ENCODE data around the gene RPUSD3. TPM values are rescaled to one million over a fixed set of nuclear protein-coding genes. Genes with fewer than 3 reads are reported as not detected.

The RPUSD3 gene
- total and polyA plus RNA-seq, 4 donors, result 17.2 to 28.5 (median 23.8) TPM

DNA sequence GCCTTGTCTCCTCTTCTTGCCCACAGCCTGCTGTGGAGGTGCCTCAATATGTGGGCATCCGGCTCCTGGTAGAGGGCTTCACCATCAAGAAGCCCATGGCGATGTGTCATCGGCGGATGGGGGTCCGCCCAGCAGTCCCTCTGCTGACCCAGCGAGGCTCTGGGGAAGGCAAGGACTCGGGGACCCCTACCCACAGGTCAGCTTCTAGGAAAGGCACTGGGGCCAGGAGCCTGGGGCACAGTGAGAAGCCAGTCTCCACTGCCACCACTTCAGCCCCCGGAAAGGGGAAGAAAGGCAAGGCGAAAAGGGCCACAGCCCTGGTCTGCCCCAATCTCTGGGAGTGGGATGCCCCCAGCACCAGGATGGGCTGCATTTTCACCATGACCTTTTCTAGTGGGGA lies 10.7 kb downstream of the RPUSD3 start:
- Histone ChIP-seq H3K27me3 (ENCODE audit: control insufficient read depth in 1 of 2, insufficient read depth in 2 of 2, low read length in 1 of 2) (no peaks in the 10 kb centered on the region), H3K27ac (ENCODE audit: low read depth in 1 of 2, low read length in 2 of 2) (no peak overlapping the region), H3K4me1 (ENCODE audit: control insufficient read depth in 1 of 2, insufficient read depth in 2 of 2, low read length in 2 of 2) (no peaks in the 10 kb centered on the region), H3K4me3 (ENCODE audit: low read length in 2 of 2) (no peak overlapping the region), H3K36me3 (ENCODE audit: control insufficient read depth in 1 of 2, insufficient read depth in 2 of 2, low read length in 1 of 2) (peaks cover 0 to 8% of the 10 kb centered on the region in 2 donors), H3K9me3 (ENCODE audit: control insufficient read depth, low read length) (no peaks in the 10 kb centered on the region)
- intact Hi-C loops (cut with DNase I), result no loop called here
- ATAC-seq (ENCODE audit: low FRiP score), result no peak
- DNase-seq, result no peak
- 90 to 95% methylated on average over 9 of the region's 9 CpGs for WGBS, 2 donors

DNA sequence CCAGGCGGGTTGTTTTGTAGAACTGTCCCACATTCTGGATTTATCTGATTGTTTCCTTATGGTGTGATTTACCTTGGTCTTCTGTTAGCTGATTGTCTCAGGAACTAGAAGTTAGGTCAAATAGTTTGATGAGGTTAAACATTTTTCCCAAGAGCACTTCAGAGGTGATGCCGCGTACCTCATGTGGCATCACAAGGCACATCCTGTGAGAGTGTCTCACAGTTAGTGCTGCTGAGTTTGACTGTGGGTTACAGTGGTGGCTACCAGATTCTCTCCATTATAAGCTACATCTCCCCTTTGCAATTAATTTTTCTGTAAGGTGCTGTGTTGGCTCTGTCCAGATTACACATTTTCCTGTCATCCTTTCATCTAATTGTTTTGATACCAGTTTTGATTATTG lies 12.6 kb downstream of the RPUSD3 start:
- intact Hi-C loops (cut with DNase I), result no loop called here
- no peaks in the 10 kb centered on the region for H3K4me1 ChIP-seq (ENCODE audit: control insufficient read depth in 1 of 2, insufficient read depth in 2 of 2, low read length in 2 of 2)
- H3K27ac ChIP-seq (ENCODE audit: low read depth in 1 of 2, low read length in 2 of 2), result no peak overlapping the region
- ATAC-seq (ENCODE audit: low FRiP score) (no peak), DNase-seq (no peak)
- H3K27me3 ChIP-seq (ENCODE audit: control insufficient read depth in 1 of 2, insufficient read depth in 2 of 2, low read length in 1 of 2), result no peaks in the 10 kb centered on the region
- H3K36me3 ChIP-seq (ENCODE audit: control insufficient read depth in 1 of 2, insufficient read depth in 2 of 2, low read length in 1 of 2), result peaks cover 0 to 8% of the 10 kb centered on the region in 2 donors
- no peak overlapping the region for H3K4me3 ChIP-seq (ENCODE audit: low read length in 2 of 2)
- H3K9me3 ChIP-seq (ENCODE audit: control insufficient read depth, low read length), result no peaks in the 10 kb centered on the region
- WGBS, 2 donors, result 92% methylated on average over 3 of the region's 3 CpGs

DNA sequence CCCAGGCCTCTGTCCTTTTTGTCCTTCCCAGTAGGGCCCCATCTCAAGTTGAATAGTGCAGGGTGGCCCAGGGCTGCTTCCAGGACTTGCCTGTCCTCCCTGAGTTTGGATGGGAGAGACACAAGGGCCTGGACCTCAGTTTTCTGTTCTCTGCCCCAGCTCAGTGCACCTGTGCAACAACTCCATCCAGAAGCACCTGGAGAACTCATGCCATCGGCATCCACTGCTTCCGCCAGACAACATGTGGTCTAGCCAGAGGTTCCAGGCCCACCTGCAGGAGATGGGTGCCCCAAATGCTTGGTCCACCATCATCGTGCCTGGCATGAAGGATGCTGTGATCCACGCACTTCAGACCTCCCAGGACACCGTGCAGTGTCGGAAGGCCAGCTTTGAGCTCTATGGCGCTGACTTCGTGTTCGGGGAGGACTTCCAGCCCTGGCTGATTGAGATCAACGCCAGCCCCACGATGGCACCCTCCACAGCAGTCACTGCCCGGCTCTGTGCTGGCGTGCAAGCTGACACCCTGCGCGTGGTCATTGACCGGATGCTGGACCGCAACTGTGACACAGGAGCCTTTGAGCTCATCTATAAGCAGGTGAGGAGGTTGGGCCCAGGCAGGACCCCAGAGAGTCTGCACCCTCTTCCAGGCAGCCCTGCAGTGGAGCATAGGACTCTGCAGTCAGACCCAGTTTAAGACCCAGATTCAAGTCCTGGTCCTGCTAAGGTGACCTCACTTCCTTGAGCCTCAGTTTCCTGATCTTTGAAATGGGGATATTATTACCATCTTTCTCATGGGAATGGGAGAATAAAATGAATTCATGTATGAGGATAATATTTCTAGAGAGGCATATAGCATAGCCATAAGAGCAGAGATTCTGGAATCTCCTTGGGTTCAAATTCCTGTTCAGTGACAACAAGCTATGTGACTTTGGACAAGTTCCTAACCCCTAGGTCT lies 14.7 kb downstream of the RPUSD3 start:
- H3K27me3 ChIP-seq (ENCODE audit: control insufficient read depth in 1 of 2, insufficient read depth in 2 of 2, low read length in 1 of 2), result no peaks in the 10 kb centered on the region
- intact Hi-C loops (cut with DNase I), result no loop called here
- ATAC-seq (ENCODE audit: low FRiP score) (no peak), DNase-seq (peak in 1 of 2 donors; percentile 61)
- peaks cover 0 to 4% of the 10 kb centered on the region in 2 donors for H3K36me3 ChIP-seq (ENCODE audit: control insufficient read depth in 1 of 2, insufficient read depth in 2 of 2, low read length in 1 of 2)
- H3K4me3 ChIP-seq (ENCODE audit: low read length in 2 of 2), result no peak overlapping the region
- H3K27ac ChIP-seq (ENCODE audit: low read depth in 1 of 2, low read length in 2 of 2), result no peak overlapping the region
- WGBS, 2 donors, result 94 to 95% methylated on average over 17 of the region's 17 CpGs
- H3K9me3 ChIP-seq (ENCODE audit: control insufficient read depth, low read length), result no peaks in the 10 kb centered on the region
- no peaks in the 10 kb centered on the region for H3K4me1 ChIP-seq (ENCODE audit: control insufficient read depth in 1 of 2, insufficient read depth in 2 of 2, low read length in 2 of 2)

DNA sequence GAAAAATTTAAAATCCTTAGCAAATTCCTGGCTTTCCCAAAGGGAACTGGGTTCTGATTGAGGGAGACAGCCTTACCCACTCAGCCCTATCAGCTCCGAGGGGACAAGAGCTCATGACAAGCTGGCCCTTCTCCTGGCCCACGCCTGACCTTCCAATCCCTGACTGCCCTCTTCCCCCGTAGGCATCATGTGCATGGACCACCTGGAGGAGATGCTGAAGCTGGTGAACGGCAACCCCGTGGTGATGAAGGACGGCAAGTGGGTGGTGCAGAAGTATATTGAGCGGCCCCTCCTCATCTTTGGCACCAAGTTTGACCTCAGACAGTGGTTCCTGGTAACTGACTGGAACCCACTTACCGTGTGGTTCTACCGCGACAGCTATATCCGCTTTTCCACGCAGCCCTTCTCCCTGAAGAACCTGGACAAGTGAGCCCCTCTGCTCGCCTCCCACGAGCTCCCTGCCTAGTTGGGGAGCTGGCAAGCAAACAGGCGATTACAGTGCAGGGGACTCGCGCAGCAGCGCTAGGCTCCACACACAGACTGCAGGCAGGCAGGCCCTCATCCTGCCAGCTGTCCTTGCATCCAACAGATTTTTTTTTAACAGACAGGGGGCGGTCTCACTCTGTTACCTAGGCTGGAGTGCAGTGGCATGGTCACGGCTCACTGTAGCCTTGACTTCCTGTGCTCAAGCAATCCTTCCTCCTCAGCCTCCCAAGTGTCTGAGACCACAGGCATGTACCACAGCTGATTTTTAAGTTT lies 16.8 kb downstream of the RPUSD3 start:
- Histone ChIP-seq H3K4me3 (ENCODE audit: low read length in 2 of 2) (no peak overlapping the region), H3K27ac (ENCODE audit: low read depth in 1 of 2, low read length in 2 of 2) (no peak overlapping the region), H3K9me3 (ENCODE audit: control insufficient read depth, low read length) (no peaks in the 10 kb centered on the region), H3K36me3 (ENCODE audit: control insufficient read depth in 1 of 2, insufficient read depth in 2 of 2, low read length in 1 of 2) (peaks cover 0 to 2% of the 10 kb centered on the region in 2 donors), H3K27me3 (ENCODE audit: control insufficient read depth in 1 of 2, insufficient read depth in 2 of 2, low read length in 1 of 2) (no peaks in the 10 kb centered on the region), H3K4me1 (ENCODE audit: control insufficient read depth in 1 of 2, insufficient read depth in 2 of 2, low read length in 2 of 2) (no peaks in the 10 kb centered on the region)
- peak in 1 of 2 donors; percentile 36 for DNase-seq
- peak; percentile 22 for ATAC-seq (ENCODE audit: low FRiP score)
- intact Hi-C loops (cut with DNase I), result no loop called here
- WGBS, 2 donors, result 73 to 76% methylated on average over 20 of the region's 20 CpGs

DNA sequence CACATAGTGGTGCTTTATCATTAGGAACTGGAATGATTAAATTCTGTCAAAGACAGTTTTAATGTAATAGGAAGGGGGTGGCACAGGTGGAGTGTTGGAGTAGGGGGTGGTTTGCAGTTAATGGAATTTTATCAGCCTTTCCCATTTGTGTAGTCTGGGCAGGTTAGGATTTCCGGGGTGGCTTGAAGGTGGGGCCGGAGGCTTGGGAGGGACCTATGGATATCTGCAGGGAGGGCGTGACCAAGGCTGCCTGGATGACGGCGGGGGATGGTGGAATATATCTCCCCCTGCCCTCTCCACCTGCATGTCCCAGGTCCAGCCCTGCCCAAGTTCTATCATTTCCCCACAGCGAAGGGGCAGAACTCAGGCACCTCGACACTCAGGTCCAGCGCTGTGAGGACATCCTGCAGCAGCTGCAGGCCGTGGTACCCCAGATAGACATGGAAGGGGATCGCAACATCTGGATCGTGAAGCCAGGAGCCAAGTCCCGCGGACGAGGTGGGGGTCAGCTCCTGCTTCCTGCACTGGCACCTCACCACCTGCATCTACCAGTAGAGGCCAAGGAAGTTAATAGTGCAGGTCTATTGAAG lies 18.3 kb downstream of the RPUSD3 start:
- Histone ChIP-seq H3K36me3 (ENCODE audit: control insufficient read depth in 1 of 2, insufficient read depth in 2 of 2, low read length in 1 of 2) (peaks cover 0 to 2% of the 10 kb centered on the region in 2 donors), H3K4me1 (ENCODE audit: control insufficient read depth in 1 of 2, insufficient read depth in 2 of 2, low read length in 2 of 2) (no peaks in the 10 kb centered on the region), H3K27me3 (ENCODE audit: control insufficient read depth in 1 of 2, insufficient read depth in 2 of 2, low read length in 1 of 2) (no peaks in the 10 kb centered on the region), H3K9me3 (ENCODE audit: control insufficient read depth, low read length) (no peaks in the 10 kb centered on the region), H3K4me3 (ENCODE audit: low read length in 2 of 2) (no peak overlapping the region), H3K27ac (ENCODE audit: low read depth in 1 of 2, low read length in 2 of 2) (no peak overlapping the region)
- no peak for DNase-seq
- 71 to 77% methylated on average over 14 of the region's 14 CpGs for WGBS, 2 donors
- no peak for ATAC-seq (ENCODE audit: low FRiP score)
- intact Hi-C loops (cut with DNase I), result no loop called here

DNA sequence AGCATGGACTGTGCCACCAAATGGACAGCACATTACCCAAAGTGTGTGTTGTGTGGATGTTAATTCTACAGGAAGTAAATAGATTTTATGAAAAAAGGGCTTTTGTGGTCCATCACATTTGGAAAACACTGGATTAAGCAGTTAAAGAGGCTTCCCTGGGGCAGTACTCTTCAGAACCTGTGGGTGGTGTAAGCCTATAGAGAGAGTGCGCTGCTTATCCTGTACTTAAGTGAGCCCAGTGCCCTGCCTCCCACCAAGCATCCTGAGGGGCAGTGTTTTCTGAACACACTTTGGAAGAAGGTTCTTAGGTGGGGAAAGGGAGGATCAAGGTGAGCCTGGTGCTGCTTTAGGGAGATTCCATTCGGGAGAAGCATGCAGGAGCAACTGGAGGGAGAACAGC lies 22.9 kb downstream of the RPUSD3 start:
- Histone ChIP-seq H3K36me3 (ENCODE audit: control insufficient read depth in 1 of 2, insufficient read depth in 2 of 2, low read length in 1 of 2) (no peaks in the 10 kb centered on the region), H3K4me3 (ENCODE audit: low read length in 2 of 2) (no peak overlapping the region), H3K27ac (ENCODE audit: low read depth in 1 of 2, low read length in 2 of 2) (no peak overlapping the region), H3K4me1 (ENCODE audit: control insufficient read depth in 1 of 2, insufficient read depth in 2 of 2, low read length in 2 of 2) (no peaks in the 10 kb centered on the region), H3K27me3 (ENCODE audit: control insufficient read depth in 1 of 2, insufficient read depth in 2 of 2, low read length in 1 of 2) (no peaks in the 10 kb centered on the region), H3K9me3 (ENCODE audit: control insufficient read depth, low read length) (no peaks in the 10 kb centered on the region)
- DNase-seq, result no peak
- intact Hi-C loops (cut with DNase I), result no loop called here
- ATAC-seq (ENCODE audit: low FRiP score), result no peak
- 72 to 76% methylated on average over 2 of the region's 2 CpGs for WGBS, 2 donors

DNA sequence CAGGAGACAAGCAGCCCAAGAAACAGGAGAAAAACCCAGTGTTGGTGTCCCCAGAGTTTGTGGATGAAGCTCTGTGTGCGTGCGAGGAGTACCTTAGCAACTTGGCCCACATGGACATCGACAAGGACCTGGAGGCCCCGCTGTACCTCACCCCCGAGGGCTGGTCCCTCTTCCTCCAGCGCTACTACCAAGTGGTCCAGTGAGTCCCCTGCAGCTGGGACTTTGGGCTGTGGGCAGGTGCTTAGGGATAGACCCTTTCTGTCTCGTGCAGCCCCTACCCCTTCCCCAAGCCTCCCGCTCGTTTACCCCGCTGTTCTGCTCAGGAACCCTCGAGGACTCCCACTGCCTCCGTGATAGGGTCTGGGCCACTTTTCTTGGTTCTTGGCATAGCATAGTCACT lies 23.3 kb downstream of the RPUSD3 start:
- DNase-seq, result no peak
- ATAC-seq (ENCODE audit: low FRiP score), result no peak
- H3K9me3 ChIP-seq (ENCODE audit: control insufficient read depth, low read length), result no peaks in the 10 kb centered on the region
- no peak overlapping the region for H3K4me3 ChIP-seq (ENCODE audit: low read length in 2 of 2)
- no peak overlapping the region for H3K27ac ChIP-seq (ENCODE audit: low read depth in 1 of 2, low read length in 2 of 2)
- no peaks in the 10 kb centered on the region for H3K27me3 ChIP-seq (ENCODE audit: control insufficient read depth in 1 of 2, insufficient read depth in 2 of 2, low read length in 1 of 2)
- intact Hi-C loops (cut with DNase I), result no loop called here
- no peaks in the 10 kb centered on the region for H3K36me3 ChIP-seq (ENCODE audit: control insufficient read depth in 1 of 2, insufficient read depth in 2 of 2, low read length in 1 of 2)
- no peaks in the 10 kb centered on the region for H3K4me1 ChIP-seq (ENCODE audit: control insufficient read depth in 1 of 2, insufficient read depth in 2 of 2, low read length in 2 of 2)
- 88% methylated on average over 12 of the region's 12 CpGs for WGBS, 2 donors

DNA sequence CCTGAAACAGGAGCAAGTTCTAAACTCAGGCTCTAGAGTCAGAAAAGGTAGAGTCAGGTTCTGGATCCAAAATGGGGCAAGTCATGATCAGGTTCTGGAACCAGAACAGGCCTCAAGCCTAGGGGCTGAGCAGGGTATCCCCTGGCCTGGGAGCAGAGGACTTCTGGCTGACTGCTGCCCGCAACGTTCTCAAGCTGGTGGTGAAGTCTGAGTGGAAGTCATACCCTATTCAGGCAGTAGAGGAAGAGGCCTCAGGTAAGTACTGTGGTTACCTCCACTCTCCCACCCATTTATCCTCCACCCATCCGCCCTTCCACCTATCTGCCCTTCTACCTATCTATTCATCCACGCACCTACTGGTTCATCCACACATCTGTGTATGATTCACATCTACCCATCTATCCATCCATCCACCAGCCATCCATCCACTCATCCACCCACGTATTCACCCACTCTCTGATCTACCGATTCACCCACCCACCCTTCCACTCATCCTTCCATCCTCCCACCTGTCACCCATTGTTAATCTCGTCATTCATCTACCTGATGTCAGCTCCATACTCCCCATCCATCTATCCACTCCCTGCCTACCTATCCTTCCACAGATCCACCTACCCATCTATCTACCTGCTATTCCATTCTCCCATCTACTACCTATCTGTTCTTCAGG lies 25.0 kb downstream of the RPUSD3 start:
- Histone ChIP-seq H3K27me3 (ENCODE audit: control insufficient read depth in 1 of 2, insufficient read depth in 2 of 2, low read length in 1 of 2) (no peaks in the 10 kb centered on the region), H3K36me3 (ENCODE audit: control insufficient read depth in 1 of 2, insufficient read depth in 2 of 2, low read length in 1 of 2) (no peaks in the 10 kb centered on the region), H3K4me3 (ENCODE audit: low read length in 2 of 2) (no peak overlapping the region), H3K4me1 (ENCODE audit: control insufficient read depth in 1 of 2, insufficient read depth in 2 of 2, low read length in 2 of 2) (no peaks in the 10 kb centered on the region), H3K27ac (ENCODE audit: low read depth in 1 of 2, low read length in 2 of 2) (no peak overlapping the region), H3K9me3 (ENCODE audit: control insufficient read depth, low read length) (no peaks in the 10 kb centered on the region)
- 80 to 97% methylated on average over 6 to 7 of the region's 7 CpGs for WGBS, 2 donors
- DNase-seq, result peak in 1 of 2 donors; percentile 53
- ATAC-seq (ENCODE audit: low FRiP score), result no peak
- intact Hi-C loops (cut with DNase I), result no loop called here

All from aorta (tissue), 5 donors.